SK-N-SH treated with all-trans-retinoic acid at 6 μM for 48 hours (cell line): Measurements from ENCODE around the gene TMOD2.

Experiments
- ATAC-seq: fragments of 200-7000 bp; cut with Tn5 transposase; 3 replicates; pipeline ENCODE4 v1.9.1; 2020; ENCODE audit warnings: mild to moderate bottlenecking, moderate library complexity
- ARNTL ChIP-seq: fragments of 450-650 bp; formaldehyde crosslinking; IDR thresholded peaks from 2 replicates; pipeline ENCODE4 v1.5.0; 2020; ENCODE audit warnings: low read depth, mild to moderate bottlenecking, moderate library complexity, borderline replicate concordance
- BACH2 ChIP-seq: fragments of 250-450 bp; sonication (Bioruptor Pico); IDR thresholded peaks from 2 replicates; pipeline ENCODE4 v1.9.0; 2021; ENCODE audit warnings: mild to moderate bottlenecking, borderline replicate concordance
- CREB5 ChIP-seq: fragments of 250-450 bp; sonication (Bioruptor Pico); IDR thresholded peaks from 2 replicates; pipeline ENCODE4 v1.5.1; 2020; ENCODE audit warnings: low read depth, mild to moderate bottlenecking, moderate library complexity
- CSDC2 ChIP-seq: fragments of 250-450 bp; sonication (Bioruptor Pico); IDR thresholded peaks from 2 replicates; pipeline ENCODE4 v1.5.0; 2020; ENCODE audit warnings: mild to moderate bottlenecking, moderate library complexity
- CSRNP3 ChIP-seq: fragments of 250-450 bp; sonication (Bioruptor Pico); IDR thresholded peaks from 2 replicates; pipeline ENCODE4 v1.5.1; 2021; ENCODE audit warnings: mild to moderate bottlenecking, moderate library complexity
- ESRRG ChIP-seq: fragments of 250-450 bp; sonication (Bioruptor Pico); IDR thresholded peaks from 2 replicates; pipeline ENCODE4 v1.6.1; 2021; ENCODE audit warnings: mild to moderate bottlenecking
- GLIS3 ChIP-seq: fragments of 250-450 bp; sonication (Bioruptor Pico); IDR thresholded peaks from 2 replicates; pipeline ENCODE4 v1.5.0; 2020; ENCODE audit warnings: mild to moderate bottlenecking, moderate library complexity
- OSR1 ChIP-seq: fragments of 250-450 bp; sonication (Bioruptor Pico); IDR thresholded peaks from 2 replicates; pipeline ENCODE4 v1.8.0; 2022; ENCODE audit warnings: moderate library complexity, mild to moderate bottlenecking, inconsistent platforms
- PATZ1 ChIP-seq: fragments of 250-450 bp; sonication (Bioruptor Pico); IDR thresholded peaks from 2 replicates; pipeline ENCODE4 v1.8.0; 2020; ENCODE audit warnings: mild to moderate bottlenecking, moderate library complexity, borderline replicate concordance
- POU6F1 ChIP-seq: fragments of 250-450 bp; sonication (Bioruptor Pico); IDR thresholded peaks from 2 replicates; pipeline ENCODE4 v1.8.0; 2021; ENCODE audit warnings: low read depth, mild to moderate bottlenecking, moderate library complexity, borderline replicate concordance
- PPARA ChIP-seq: fragments of 250-450 bp; sonication (Bioruptor Pico); IDR thresholded peaks from 2 replicates; pipeline ENCODE4 v1.5.0; 2020; ENCODE audit warnings: mild to moderate bottlenecking, borderline replicate concordance
- RARB ChIP-seq: fragments of 250-450 bp; sonication (Bioruptor Pico); IDR thresholded peaks from 2 replicates; pipeline ENCODE4 v1.8.0; 2021; ENCODE audit warnings: mild to moderate bottlenecking, moderate library complexity
- TCF4 ChIP-seq: fragments of 250-450 bp; sonication (Bioruptor Pico); IDR thresholded peaks from 2 replicates; pipeline ENCODE4 v1.8.0; 2021; ENCODE audit warnings: mild to moderate bottlenecking, moderate library complexity, borderline replicate concordance
- TOX ChIP-seq: fragments of 250-450 bp; sonication (Bioruptor Pico); IDR thresholded peaks from 2 replicates; pipeline ENCODE4 v1.8.0; 2021; ENCODE audit warnings: mild to moderate bottlenecking, moderate library complexity, borderline replicate concordance
- TSHZ2 ChIP-seq: fragments of 250-450 bp; sonication (Bioruptor Pico); IDR thresholded peaks from 2 replicates; pipeline ENCODE4 v1.5.0; 2020; ENCODE audit warnings: mild to moderate bottlenecking, moderate library complexity
- ZC3H10 ChIP-seq: fragments of 250-450 bp; sonication (Bioruptor Pico); IDR thresholded peaks from 2 replicates; pipeline ENCODE4 v1.5.1; 2021; ENCODE audit warnings: mild to moderate bottlenecking, moderate library complexity
- ZFP3 ChIP-seq: fragments of 250-450 bp; sonication (Bioruptor Pico); IDR thresholded peaks from 2 replicates; pipeline ENCODE4 v1.5.0; 2020; ENCODE audit warnings: mild to moderate bottlenecking, moderate library complexity
- ZFP30 ChIP-seq: fragments of 450-650 bp; formaldehyde crosslinking; IDR thresholded peaks from 2 replicates; pipeline ENCODE4 v1.5.0; 2022; ENCODE audit warnings: mild to moderate bottlenecking, moderate library complexity
- ZNF565 ChIP-seq: fragments of 450-650 bp; formaldehyde crosslinking; conservative IDR thresholded peaks from 2 replicates; pipeline ENCODE4 v1.5.0; 2020; ENCODE audit warnings: low read depth, mild to moderate bottlenecking, moderate library complexity
- ZNF70 ChIP-seq: fragments of 450-650 bp; formaldehyde crosslinking; IDR thresholded peaks from 2 replicates; pipeline ENCODE4 v1.5.0; 2020; ENCODE audit warnings: mild to moderate bottlenecking, moderate library complexity
- ZNF8 ChIP-seq: fragments of 450-650 bp; formaldehyde crosslinking; IDR thresholded peaks from 2 replicates; pipeline ENCODE4 v1.5.0; 2020; ENCODE audit warnings: mild to moderate bottlenecking, moderate library complexity

Gene TMOD2

GRCh38 chr15:51737522-51738305 is 13.7 kb upstream of the TMOD2 start, which contains the start of gene LYSMD2:
LYSMD2 (minus strand) TSS chr15:51737655; CDS start chr15:51737622, 33 bp downstream.
- no peak for TF ChIP-seq PPARA (CRISPR knock-in tag)
- no peak for TF ChIP-seq ZNF8
- no peak for TF ChIP-seq CSRNP3 (CRISPR knock-in tag)
- no peak for TF ChIP-seq ZC3H10
- TF ChIP-seq CSDC2, result no peak
- TF ChIP-seq PATZ1, result no peak
- no peak for TF ChIP-seq BACH2 (CRISPR knock-in tag)
- TF ChIP-seq ZFP30 (CRISPR knock-in tag), result no peak
- no peak for TF ChIP-seq RARB (CRISPR knock-in tag)
- TF ChIP-seq POU6F1, result no peak
- no peak for TF ChIP-seq CREB5 (CRISPR knock-in tag)
- TF ChIP-seq GLIS3, result no peak
- TF ChIP-seq ZFP3, result no peak
- TF ChIP-seq ESRRG (CRISPR knock-in tag), result no peak
- TF ChIP-seq OSR1 (CRISPR knock-in tag), result no peak
- no peak for TF ChIP-seq ZNF70 (CRISPR knock-in tag)
- TF ChIP-seq TOX (CRISPR knock-in tag), result no peak
- TF ChIP-seq, all 23 proteins: peak for 0
- peak; percentile 71 for ATAC-seq

- no peak for TF ChIP-seq BACH2 (CRISPR knock-in tag)
- no peak for TF ChIP-seq PPARA (CRISPR knock-in tag)
- no peak for TF ChIP-seq ZNF70 (CRISPR knock-in tag)
- no peak for TF ChIP-seq OSR1 (CRISPR knock-in tag)
- TF ChIP-seq CSDC2, result no peak
- TF ChIP-seq ZNF565 (CRISPR knock-in tag), result no peak
- no peak for TF ChIP-seq ZFP3
- TF ChIP-seq TSHZ2 (CRISPR knock-in tag), result no peak
- TF ChIP-seq ARNTL (CRISPR knock-in tag), result no peak
- TF ChIP-seq, all 23 proteins: peak for 0
- no peak for ATAC-seq
Observed at GRCh38 chr15:51738553-51738952, 12.8 kb upstream of the TMOD2 start.

GRCh38 chr15:51739061-51739712 is 12.2 kb upstream of the TMOD2 start:
- ATAC-seq, result no peak
- TF ChIP-seq TCF4 (CRISPR knock-in tag) (no peak), ZNF565 (CRISPR knock-in tag) (no peak), ZFP30 (CRISPR knock-in tag) (no peak), TSHZ2 (CRISPR knock-in tag) (no peak), ZNF8 (no peak), PATZ1 (no peak), PPARA (CRISPR knock-in tag) (no peak)
